HG03025 (cell line): Measurements from ENCODE around the gene RAB3C.
"Not testable (repeated sequence)": the region's sequence is repeated elsewhere in the genome, so short reads cannot be mapped to it uniquely, and the experiment has no call there.

Experiments used
- ATAC-seq: cut with Tn5 transposase; IDR thresholded peaks from one replicate; pipeline ENCODE4 v1.9.1; 2021; ENCODE audit warnings: mild to moderate bottlenecking, moderate library complexity; ENCODE audit not compliant: unreplicated experiment, low FRiP score

The RAB3C gene, protein sequence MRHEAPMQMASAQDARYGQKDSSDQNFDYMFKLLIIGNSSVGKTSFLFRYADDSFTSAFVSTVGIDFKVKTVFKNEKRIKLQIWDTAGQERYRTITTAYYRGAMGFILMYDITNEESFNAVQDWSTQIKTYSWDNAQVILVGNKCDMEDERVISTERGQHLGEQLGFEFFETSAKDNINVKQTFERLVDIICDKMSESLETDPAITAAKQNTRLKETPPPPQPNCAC

DNA sequence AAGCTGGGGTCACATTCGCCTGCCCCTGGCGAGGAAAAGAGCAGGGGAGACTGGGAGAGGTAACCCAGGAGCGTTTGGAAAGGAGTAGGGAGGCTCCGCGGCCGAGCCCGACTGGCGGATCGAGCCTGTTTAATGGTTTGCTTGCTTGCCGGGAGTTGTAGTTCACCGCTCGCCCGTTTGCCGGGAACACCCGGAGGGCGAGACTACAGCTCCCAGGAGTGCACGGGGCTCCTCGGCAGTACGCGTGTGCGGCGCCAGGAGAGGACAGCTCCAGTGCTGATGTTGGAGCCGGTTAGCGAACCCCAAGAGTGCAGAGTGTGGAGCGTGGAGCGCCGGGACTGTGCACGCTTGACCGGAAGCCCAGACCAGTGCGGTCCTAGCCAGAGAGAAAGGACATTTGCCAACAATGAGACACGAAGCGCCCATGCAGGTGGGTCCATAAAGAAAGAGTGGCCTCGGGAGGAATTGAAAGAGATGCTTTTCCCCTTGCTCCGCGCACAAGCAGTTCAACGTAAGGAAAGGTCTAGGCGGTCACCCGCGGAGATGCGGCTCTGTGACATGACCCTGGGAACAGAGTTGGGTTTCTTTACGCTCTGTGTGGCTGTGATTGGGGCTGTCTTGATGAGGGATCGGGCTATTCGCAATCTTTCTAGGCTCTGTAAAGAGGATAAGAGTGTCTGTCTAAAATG, at the start of gene RAB3C:
RAB3C (plus strand) TSS at position 273 of the 689 bp plus-strand sequence; CDS start at position 407, 134 bp downstream.
- peak; percentile 97 for ATAC-seq

DNA sequence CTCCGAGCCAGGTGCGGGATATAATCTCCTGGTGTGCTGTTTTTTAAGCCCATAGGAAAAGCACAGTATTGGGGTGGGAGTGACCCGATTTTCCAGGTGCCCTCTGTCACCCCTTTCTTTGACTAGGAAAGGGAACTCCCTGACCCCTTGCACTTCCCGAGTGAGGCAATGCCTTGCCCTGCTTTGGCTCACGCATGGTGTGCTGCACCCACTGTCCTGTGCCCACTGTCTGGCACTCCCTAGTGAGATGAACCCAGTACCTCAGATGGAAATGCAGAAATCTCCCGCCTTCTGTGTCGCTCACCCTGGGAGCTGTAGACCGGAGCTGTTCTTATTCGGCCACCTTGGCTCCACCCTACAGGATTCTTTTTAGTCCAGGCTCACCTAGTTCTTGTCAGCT, 40.9 kb upstream of the RAB3C start:
- ATAC-seq, result not testable (repeated sequence)

DNA sequence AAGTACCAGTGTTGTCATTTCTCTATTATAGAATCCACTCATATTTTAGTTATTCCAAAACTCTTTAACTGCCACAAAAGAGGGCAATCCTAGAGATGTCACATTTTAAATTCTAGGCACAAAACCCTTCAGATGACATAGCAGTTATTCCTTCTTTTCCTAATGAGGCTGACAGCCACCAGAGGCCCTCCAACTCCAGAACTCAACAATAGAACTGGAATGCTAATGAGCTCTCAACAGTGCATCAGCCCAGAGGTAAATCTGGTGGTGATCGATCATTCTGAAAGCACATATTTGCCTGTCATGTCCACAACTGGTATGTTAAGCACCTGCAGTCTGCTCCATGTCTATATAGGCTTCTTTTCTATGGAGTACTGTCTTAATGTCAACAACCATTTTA, 40.2 kb upstream of the RAB3C start:
- ATAC-seq, result no peak

DNA sequence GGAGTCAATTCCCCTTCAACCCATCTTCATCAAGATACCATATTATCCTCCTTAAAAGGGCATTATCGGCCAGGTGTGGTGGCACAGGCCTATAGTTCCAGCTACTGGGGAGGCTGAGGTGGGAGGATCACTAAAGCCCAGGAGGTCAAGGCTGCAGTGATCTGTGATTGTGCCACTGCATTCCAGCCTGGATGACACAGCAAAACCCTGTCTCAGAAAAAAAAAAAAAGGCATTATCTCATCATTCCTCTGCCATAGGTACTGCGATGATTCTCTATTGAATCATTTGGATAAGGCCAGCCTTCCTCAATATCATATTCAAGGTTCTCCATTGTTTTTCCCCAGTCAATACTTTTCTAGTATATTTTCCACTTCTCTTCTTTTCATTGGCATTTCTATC, 39.2 kb upstream of the RAB3C start:
- ATAC-seq, result no peak

DNA sequence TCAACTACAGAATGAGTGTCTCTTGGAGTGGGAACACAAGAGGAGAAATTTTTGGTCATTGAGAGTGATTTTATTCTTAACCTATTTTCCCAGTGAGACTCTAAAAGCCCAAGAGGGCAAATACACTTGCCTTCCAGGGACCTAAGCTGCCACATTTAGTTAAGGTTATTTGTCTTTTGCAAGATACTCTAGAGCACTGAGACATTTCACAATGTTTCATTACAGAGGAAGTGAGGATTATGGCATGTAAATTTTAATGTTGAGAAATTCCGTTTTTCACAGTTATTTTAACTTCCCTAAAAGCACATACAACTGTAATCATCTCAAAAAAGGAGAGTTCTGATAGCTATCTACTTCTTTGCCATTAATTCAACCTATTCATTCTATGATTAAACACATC, 38.7 kb upstream of the RAB3C start:
- ATAC-seq, result no peak

DNA sequence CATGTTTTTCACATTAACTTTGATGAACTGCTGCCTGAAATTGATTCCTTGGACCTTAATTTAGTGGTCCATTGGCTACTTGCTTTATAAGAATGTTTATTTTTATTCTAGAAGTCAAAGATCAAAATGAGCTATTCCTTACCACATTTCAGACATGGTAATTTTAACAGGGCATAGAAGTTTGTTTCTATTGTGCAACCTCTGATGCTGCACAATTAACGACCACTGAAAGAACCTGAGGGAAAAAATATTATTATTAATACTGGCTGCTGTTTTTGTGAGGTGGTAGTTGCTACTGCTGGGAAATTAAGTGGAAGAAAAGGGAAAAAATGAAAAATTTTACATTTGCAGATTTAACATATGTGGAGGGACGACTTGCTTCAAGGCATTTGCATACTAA, 37.9 kb upstream of the RAB3C start:
- no peak for ATAC-seq

DNA sequence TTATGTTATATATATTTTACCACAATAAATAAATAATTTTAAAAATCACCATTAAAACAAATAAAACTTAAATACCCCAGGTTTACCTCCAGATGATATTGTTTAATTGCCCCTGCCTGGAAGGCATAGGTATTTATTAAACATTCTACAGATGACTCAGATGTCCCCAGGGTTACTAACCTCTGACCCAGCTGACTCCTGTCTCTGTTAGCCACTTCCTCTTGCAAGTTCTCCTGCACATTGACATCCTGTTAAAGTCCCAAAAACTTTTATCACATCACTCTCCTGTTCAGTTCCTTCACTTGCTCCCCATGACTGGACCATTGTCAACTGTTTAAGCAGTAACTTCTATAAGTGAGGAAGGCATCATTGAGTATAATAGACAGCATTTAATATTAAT, 37.0 kb upstream of the RAB3C start:
- ATAC-seq, result no peak

DNA sequence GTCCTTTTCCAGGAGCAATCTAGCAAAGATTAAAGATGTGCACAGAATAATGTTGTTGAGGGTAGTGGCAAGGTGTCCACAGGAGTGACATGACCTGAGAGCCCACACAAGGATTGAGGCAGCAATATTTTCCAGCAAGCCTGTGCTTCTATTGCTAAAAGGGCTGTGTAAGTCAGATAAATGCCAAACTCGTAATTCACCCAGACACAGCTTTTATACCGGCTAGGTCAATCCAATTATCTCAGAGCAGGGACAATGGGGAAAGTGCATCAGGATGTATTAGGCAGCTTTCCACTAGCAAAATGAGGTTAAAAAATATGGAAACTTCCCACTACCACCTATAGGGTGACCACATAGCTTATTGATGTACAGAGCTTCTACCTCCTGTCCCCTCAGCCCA, 34.8 kb upstream of the RAB3C start:
- no peak for ATAC-seq

DNA sequence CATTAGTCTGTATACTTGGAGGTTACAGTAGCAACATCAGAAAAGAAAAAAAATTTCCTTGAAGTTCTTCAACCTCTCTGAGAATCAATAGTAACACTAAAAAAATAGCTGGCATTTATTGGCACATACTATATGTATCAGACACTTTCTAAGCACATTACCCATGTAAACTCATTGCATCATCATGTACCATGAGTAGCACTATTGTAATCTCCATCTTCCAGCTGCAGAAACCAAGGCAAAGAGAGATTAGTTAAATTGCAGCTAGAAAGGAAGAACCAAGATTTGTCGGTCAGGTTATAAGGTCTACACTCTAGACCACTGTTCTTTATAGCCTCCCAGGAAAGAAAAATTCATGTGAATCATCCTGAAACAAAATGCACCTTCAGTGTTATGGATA, 31.4 kb upstream of the RAB3C start:
- ATAC-seq, result no peak

DNA sequence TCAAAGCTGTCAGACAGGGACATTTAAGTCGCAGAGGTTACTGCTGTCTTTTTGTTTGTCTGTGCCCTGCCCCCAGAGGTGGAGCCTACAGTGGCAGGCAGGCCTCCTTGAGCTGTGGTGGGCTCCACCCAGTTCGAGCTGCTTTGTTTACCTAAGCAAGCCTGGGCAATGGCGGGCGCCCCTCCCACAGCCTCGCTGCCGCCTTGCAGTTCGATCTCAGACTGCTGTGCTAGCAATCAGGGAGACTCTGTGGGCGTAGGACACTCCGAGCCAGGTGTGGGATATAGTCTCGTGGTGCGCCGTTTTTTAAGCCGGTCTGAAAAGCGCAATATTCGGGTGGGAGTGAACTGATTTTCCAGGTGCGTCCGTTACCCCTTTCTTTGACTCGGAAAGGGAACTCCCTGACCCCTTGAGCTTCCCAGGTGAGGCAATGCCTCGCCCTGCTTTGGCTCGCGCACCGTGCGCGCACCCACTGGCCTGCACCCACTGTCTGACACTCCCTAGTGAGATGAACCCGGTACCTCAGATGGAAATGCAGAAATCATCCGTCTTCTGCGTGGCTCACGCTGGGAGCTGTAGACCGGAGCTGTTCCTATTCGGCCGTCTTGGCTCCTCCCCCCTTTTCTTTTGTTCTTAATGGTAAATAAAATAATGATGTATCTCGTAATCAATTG, 25.1 kb upstream of the RAB3C start:
- ATAC-seq, result not testable (repeated sequence)

DNA sequence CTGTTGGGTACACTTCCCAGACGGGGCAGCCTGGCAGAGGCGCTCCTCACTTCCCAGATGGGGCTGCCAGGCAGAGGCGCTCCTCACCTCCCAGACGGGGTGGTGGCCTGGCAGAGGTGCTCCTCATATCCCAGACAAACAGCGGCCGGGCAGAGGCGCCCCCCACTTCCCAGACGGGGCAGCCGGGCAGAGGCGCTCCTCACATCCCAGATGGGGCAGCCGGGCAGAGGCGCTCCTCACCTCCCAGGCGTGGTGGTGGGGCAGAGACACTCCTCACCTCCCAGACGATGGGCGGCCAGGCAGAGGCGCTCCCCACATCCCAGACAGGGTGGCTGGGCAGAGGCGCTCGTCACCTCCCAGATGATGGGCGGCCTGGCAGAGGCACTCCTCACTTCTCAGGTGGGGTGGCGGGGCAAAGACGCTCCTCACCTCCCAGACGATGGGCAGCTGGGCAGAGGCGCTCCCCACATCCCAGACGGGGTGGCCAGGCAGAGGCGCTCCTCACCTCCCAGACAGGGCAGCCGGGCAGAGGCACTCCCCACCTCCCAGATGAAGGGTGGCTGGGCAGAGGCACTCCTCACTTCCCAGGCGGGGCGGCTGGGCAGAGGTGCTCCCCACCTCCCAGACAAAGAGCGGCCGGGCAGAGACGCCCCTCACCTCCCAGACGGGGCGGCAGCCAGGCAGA, 19.7 kb upstream of the RAB3C start:
- ATAC-seq, result not testable (repeated sequence)

DNA sequence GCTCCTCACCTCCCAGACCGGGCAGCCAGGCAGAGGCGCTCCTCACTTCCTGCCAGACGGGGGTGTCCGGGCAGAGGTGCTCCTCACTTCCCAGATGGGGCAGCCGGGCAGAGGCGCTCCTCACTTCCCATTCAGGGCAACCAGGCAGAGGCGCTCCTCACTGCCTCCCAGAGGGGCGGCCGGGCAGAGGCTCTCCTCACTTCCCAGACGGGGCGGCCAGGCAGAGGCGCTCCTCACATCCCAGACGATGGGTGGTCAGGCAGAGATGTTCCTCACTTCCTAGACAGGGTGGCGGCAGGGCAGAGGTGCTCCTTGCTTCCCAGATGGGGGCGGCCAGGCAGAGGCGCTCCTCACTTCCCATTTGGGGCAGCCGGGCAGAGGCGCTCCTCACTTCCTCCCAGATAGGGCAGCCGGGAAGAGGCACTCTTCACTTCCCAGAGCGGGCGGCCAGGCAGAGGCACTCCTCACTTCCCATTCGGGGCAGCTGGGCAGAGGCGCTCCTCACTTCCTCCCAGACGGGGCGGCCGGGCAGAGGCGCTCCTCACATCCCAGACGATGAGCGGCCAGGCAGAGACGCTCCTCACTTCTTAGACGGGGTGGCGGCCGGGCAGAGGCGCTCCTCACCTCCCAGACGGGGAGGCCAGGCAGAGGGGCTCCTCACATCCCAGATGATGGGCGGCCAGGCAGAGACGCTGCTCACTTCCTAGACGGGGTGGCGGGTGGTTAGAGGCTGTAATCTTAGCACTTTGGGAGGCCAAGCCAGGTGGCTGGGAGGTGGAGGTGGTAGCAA, 18.6 kb upstream of the RAB3C start:
- ATAC-seq, result not testable (repeated sequence)

DNA sequence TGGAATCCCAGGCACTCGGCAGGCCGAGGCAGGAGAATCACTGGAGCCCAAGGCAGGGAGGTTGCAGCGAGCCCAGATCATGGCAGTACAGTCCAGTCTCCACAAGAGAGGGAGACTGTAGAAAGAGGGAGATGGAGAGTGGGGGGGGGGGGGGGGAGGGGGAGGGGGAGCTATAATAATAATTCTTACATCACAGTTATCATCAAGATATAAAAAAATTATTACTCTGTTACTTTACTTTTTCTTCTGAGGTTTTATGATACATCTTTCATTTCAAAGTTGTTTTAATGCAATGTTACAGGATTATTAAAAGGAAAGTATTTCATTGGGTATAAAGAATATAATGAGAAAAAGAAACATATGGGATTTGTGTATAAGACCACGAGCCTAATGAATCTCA, 17.8 kb upstream of the RAB3C start:
- no peak for ATAC-seq

DNA sequence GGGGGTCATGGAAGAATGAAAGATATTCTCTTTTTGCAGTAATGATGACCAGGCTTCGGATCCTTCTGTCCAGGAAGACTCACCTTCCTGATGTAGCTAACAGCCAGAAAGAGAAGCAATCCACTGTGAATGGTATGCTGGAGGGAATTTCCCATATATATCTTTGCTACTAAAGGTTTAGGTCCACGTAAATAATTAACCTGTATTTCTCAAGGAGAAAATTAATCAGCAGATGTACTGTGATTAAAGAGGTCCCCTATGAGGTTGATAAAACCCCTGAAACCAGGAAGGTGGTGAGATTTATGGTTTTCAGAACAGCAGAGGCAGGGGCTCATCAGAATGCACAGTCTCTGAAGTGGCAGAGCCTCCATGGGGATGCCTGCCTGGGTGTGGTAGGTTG, 11.4 kb upstream of the RAB3C start:
- no peak for ATAC-seq

DNA sequence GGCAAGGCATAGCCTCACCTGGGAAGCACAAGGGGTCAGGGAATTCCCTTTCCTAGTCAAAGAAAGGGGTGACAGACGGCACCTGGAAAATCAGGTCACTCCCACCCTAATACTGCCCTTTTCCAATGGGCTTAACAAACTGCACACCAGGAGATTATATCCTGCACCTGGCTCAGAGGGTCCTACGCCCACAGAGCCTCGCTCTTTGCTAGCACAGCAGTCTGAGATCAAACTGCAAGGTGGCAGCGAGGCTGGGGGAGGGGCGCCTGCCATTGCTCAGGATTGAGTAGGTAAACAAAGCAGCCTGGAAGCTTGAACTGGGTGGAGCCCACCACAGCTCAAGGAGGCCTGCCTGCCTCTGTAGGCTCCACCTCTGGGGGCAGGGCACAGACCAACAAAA, 9.9 kb upstream of the RAB3C start:
- not testable (repeated sequence) for ATAC-seq

DNA sequence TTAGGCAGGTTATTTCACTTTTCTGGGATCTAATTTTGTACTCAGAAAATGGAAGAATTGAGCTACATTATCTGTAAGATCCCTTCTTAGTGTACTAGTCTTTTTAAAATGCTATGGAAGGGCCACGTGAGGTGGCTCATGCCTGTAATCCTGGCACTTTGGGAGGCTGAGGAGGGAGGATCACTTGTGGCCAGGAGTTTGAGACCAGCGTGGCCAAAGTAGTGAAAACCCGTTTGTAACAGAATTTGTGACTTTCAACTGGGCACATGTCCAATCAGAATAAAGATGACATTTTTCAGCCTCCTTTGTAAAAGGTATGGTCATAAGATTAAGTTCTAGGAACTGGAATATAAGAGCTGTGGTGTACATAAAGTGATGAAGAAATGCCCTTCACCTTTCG, 3.1 kb upstream of the RAB3C start:
- ATAC-seq, result no peak

DNA sequence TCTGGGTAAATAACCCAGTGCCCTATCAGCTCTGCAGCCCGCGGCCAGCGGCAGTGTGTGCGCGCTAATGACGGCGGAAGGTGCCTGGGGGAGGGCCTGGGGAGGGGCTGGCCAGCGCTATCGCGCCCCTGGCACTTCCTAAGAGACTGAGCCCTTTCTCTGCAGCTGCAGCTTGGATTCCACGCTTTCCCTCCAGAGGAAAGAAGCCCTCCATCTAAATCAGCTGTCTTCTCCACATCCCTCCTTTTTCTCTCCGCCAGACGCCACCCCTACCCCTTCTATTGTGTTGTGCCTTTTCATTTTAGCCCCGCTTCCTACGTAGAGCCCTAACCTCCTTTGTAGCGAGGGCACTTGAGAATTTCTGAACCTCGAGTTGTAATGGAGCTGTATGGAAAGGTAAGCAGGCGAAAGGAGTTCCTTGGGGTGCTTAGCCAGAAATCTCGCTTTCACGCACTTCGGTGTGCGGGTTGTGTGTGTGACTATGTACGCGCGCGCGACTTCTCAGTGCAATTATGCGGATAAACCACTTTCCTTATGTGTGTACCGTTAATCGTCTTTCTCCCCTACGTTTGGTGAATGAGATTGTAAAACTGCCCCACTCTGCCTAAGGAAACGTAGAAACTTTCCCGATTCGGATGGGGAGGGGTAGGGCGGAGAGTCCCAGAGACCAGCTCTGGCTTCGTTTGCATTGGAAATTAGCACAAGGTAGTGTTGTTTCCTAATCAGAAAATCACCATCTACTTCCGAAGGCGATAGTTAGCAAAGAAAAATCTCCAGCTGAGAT, 664 bp upstream of the RAB3C start:
- no peak for ATAC-seq

DNA sequence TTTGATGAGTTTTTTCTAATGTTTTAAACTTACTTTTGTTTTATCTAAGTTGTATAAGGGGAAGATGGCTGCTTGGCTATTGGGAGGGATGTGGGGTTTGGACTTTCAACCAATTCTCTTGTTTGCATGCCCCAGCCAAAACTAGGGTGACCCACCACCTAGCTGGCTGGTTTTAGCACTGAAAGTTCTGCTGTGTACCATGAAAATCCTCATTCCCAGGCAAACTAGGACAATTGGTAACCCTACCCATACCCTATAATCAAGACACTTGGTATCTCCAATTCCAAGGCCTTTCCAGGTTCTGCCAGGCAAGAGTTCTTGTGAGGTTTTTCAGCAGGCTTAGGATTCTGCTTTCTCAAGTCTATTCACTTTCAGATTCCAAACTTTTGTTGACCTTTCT, 13.1 kb downstream of the RAB3C start:
- ATAC-seq, result no peak

DNA sequence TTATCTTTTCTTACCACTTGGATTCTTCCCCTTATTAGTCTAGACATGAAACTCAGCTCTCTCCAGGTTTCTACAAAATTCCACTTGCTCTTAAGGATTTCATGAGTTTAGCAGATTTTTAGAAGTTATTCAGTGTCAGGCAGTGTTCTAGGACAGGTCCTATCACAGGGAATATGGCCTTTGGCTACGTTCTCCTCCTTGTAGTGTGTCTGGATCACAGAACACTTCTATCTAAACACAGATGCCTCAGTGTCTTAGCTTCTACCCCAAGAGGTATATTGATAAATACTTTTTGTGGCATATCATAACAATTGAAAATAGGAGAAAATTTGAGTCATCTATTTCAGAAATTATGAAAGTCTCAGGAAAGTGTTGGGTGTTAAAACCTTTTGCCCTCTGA, 15.6 kb downstream of the RAB3C start:
- ATAC-seq, result no peak

DNA sequence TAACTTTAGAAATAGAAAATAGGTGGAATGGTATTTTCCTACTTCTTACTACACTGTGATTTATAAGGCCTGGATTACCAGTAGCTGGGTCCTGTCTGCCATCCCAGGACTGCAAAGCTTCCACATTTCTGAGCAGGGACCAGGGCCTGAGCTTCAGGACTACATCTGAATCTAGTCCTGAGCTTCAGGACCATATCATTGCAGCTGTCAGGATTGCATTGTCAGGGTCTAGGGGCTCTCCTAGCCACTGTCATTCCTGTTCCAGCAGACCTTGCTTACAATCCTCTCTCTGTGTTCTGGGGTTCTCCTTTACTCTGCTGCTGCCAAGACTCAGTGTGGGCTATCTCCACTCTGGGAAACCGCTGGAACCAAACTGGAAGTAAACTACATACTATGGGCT, 16.3 kb downstream of the RAB3C start:
- no peak for ATAC-seq
